Endothelial cell of umbilical vein (primary cell): Measurements from ENCODE around the gene ALOX12. TPM values are rescaled to one million over a fixed set of nuclear protein-coding genes. Genes with fewer than 3 reads are reported as not detected.
A peak's percentile ranks its signal among the peaks of the same experiment; 100 is the strongest.

ENCODE experiments used
- BruUV-seq: library from RNA; stranded (reverse); fragments of 400-500 nt; replicated peaks from 2 replicates; lab custom pipeline; 2021; lab: Mats Ljungman, UMichigan
- CTCF ChIA-PET: fragments of 300-600, 350-600 bp; sonication (Branson Sonifier 250); formaldehyde crosslinking; loops from one replicate; lab custom pipeline; 2021; ENCODE audit warnings: antibody characterized with exemption, inconsistent platforms; lab: Charles Lee
- POLR2A ChIA-PET: fragments of 300-600, 350-600 bp; sonication (Branson Sonifier 250); formaldehyde crosslinking; loops from one replicate; lab custom pipeline; 2021; ENCODE audit warnings: antibody characterized with exemption, inconsistent platforms; lab: Charles Lee
- DNase-seq: peaks from one replicate; pipeline ENCODE4 v3.0.0-alpha.2; 2011; ENCODE audit warnings: low read depth, low spot score
- FAIRE-seq: peaks from 2 replicates; lab custom pipeline; 2011; peaks lifted over from hg19 to GRCh38; lab: Jason Lieb, UNC
- H2AFZ ChIP-seq: 2 replicates; pipeline ENCODE4 v1.6.0; 2012; ENCODE audit warnings: low read depth, low read length, control low read depth, inconsistent platforms
- H3K27ac ChIP-seq: 2 replicates; pipeline ENCODE4 v1.5.1; 2011; ENCODE audit warnings: low read depth, mild to moderate bottlenecking, control low read depth, low read length, moderate library complexity; ENCODE audit not compliant: insufficient read depth
- H3K27me3 ChIP-seq, 2 experiments: 2 replicates each; pipeline versions ENCODE4 v1.6.0 to v1.6.1; 2011; ENCODE audit warnings: low read length in 2 of 2, mixed read lengths in 1 of 2; ENCODE audit not compliant: control insufficient read depth in 2 of 2, insufficient read depth in 2 of 2
- H3K36me3 ChIP-seq, 2 experiments: 2 replicates in 1 of 2; 3 replicates in 1 of 2; pipeline ENCODE4 v1.5.1; 2011; ENCODE audit warnings: low read length in 2 of 2, mild to moderate bottlenecking in 1 of 2, moderate library complexity in 1 of 2; ENCODE audit not compliant: control insufficient read depth in 2 of 2, insufficient read depth in 2 of 2; ENCODE audit errors: extremely low read depth in 1 of 2
- H3K4me1 ChIP-seq: 3 replicates; pipeline ENCODE4 v1.5.1; 2011; ENCODE audit warnings: mild to moderate bottlenecking, low read length; ENCODE audit not compliant: control insufficient read depth, insufficient read depth; ENCODE audit errors: extremely low read depth
- H3K4me2 ChIP-seq: 2 replicates; pipeline ENCODE4 v1.6.1; 2011; ENCODE audit warnings: low read length, control low read depth, mixed read lengths; ENCODE audit not compliant: insufficient read depth
- H3K4me3 ChIP-seq, 3 experiments: fragments of 200-600 bp in 1 of 3; sonication (generic), shearing (Covaris generic) in 1 of 3; replicated peaks in 1 of 3; 2 replicates each; pipeline ENCODE4 v1.5.1; 2011 to 2016; ENCODE audit warnings: control low read depth in 3 of 3, low read length in 3 of 3, mild to moderate bottlenecking in 2 of 3, inconsistent platforms in 1 of 3, low read depth in 1 of 3, moderate library complexity in 1 of 3; ENCODE audit not compliant: insufficient read depth in 1 of 3
- H3K79me2 ChIP-seq: 2 replicates; pipeline ENCODE4 v1.6.0; 2012; ENCODE audit warnings: low read length, inconsistent platforms; ENCODE audit not compliant: control insufficient read depth, insufficient read depth
- H3K9ac ChIP-seq: replicated peaks from 2 replicates; pipeline ENCODE3; 2011; ENCODE audit warnings: low read length, control low read depth; ENCODE audit not compliant: insufficient read depth; ENCODE audit errors: extremely low read depth
- H3K9me1 ChIP-seq: replicated peaks from 3 replicates; pipeline ENCODE4 v1.6.0; 2011; ENCODE audit warnings: mild to moderate bottlenecking, low read length; ENCODE audit not compliant: control insufficient read depth, insufficient read depth; ENCODE audit errors: extremely low read depth
- H3K9me3 ChIP-seq: replicated peaks from 2 replicates; pipeline ENCODE4 v1.5.1; 2012; ENCODE audit warnings: low read length, inconsistent platforms; ENCODE audit not compliant: control insufficient read depth, insufficient read depth
- H4K20me1 ChIP-seq: replicated peaks from 2 replicates; pipeline ENCODE3; 2011; ENCODE audit warnings: mild to moderate bottlenecking, low read length; ENCODE audit not compliant: control insufficient read depth, insufficient read depth; ENCODE audit errors: extremely low read depth
- CTCF ChIP-seq, 2 donors: IDR thresholded peaks; 1 replicate in 1 of 2; 2 replicates in 1 of 2; pipeline ENCODE4 v1.5.1; 2011; ENCODE audit warnings: low read length in 2 of 2, mild to moderate bottlenecking in 2 of 2, moderate library complexity in 2 of 2, control low read depth in 1 of 2, inconsistent platforms in 1 of 2, low read depth in 1 of 2; ENCODE audit not compliant: insufficient read depth in 1 of 2; ENCODE audit errors: extremely low read depth in 1 of 2
- EZH2 ChIP-seq: IDR thresholded peaks from 2 replicates; pipeline ENCODE4 v1.6.1; 2012; ENCODE audit warnings: borderline replicate concordance, low read depth, mild to moderate bottlenecking, moderate library complexity, low read length, inconsistent platforms; ENCODE audit not compliant: severe bottlenecking
- FOS ChIP-seq: IDR thresholded peaks from 2 replicates; pipeline ENCODE4 v1.6.1; 2011; ENCODE audit warnings: mild to moderate bottlenecking, low read length, moderate library complexity, borderline replicate concordance; ENCODE audit not compliant: insufficient read depth
- GATA2 ChIP-seq: IDR thresholded peaks from 2 replicates; pipeline ENCODE4 v1.7.0; 2011; ENCODE audit warnings: low read depth, mild to moderate bottlenecking, moderate library complexity, mixed read lengths, low read length; ENCODE audit not compliant: insufficient read length, insufficient read depth
- MAX ChIP-seq: IDR thresholded peaks from 2 replicates; pipeline ENCODE4 v1.6.1; 2011; ENCODE audit not compliant: insufficient read depth, insufficient read length
- MYC ChIP-seq: IDR thresholded peaks from one replicate; pipeline ENCODE4 v1.6.1; 2011; ENCODE audit warnings: mild to moderate bottlenecking, low read depth, low read length
- POLR2A ChIP-seq: IDR thresholded peaks from 2 replicates; pipeline ENCODE4 v1.6.1; 2012; ENCODE audit warnings: low read depth, mild to moderate bottlenecking, control low read depth, low read length
- POLR2AphosphoS5 ChIP-seq: IDR thresholded peaks from 2 replicates; pipeline ENCODE4 v1.6.1; 2012; ENCODE audit warnings: low read depth, mild to moderate bottlenecking, control low read depth, low read length, moderate library complexity; ENCODE audit not compliant: insufficient read depth
- dilution Hi-C: fragments of 300-500 bp; cut with MboI; formaldehyde crosslinking; loops from one replicate; pipeline ENCODE4 v1.15.0; 2019; ENCODE audit warnings: low sequenced_read_pairs; ENCODE audit not compliant: extremely low pct_ligation_motif_present
- intact Hi-C: fragments of 100-400 bp; cut with micrococcal nuclease; formaldehyde crosslinking; loops from one replicate; pipeline ENCODE4 v1.10.0; 2022
- polyA plus RNA-seq, 4 experiments: library from polyadenylated mRNA; depleted of rRNA in 3 of 4; stranded (reverse) in 3 of 4; unstranded in 1 of 4; fragments of >200 nt; gene quantifications; 2 replicates each; pipeline versions ENCODE4 v1.2.1 to v1.2.3, GENCODE V29; 2011 to 2012; ENCODE audit warnings: missing spikeins in 1 of 4
- total RNA-seq: library from RNA; stranded (reverse); gene quantifications from 2 replicates; pipeline ENCODE4 v1.2.3, GENCODE V29; 2021

ALOX12 gene
- total and polyA plus RNA-seq, 2 donors (not counting 3 experiments of a cell fraction or from before 2014, with no cell fraction given): not detected

- BruUV-seq: no TSS peak
- no peaks in the 10 kb centered on the region for H3K36me3 ChIP-seq
- no peaks in the 10 kb centered on the region for H3K9me3 ChIP-seq
- intact Hi-C loops: no loop called here
- H3K4me1 ChIP-seq: peaks cover 30% of the 10 kb centered on the region
- TF ChIP-seq POLR2A (no peak), EZH2 (no peak), POLR2AphosphoS5 (no peak), MYC (no peak), GATA2 (no peak), MAX (no peak), FOS (no peak), CTCF (IDR thresholded peaks at IDR 0.05; ENCODE audit: extremely low read depth in 1 of 2, insufficient read depth in 1 of 2, low read depth in 1 of 2, low read length in 2 of 2) (no peak)
- ChIA-PET POLR2A (no interaction called here), CTCF (interaction anchor here (0.6 kb wide), 2 partner anchors 94 to 175 kb away, joined by 3 read pairs; no protein-coding TSS in a partner anchor)
- H3K79me2 ChIP-seq: no peaks in the 10 kb centered on the region
- no peaks in the 10 kb centered on the region for H4K20me1 ChIP-seq
- H3K9me1 ChIP-seq: no peaks in the 10 kb centered on the region
- peak overlapping the region; percentile 92 for H2AFZ ChIP-seq
- H3K4me3 ChIP-seq: peak overlapping the region in 2 of 3 experiments; percentile 5 to 35
- H3K4me2 ChIP-seq: peak overlapping the region; percentile 40
- no peak overlapping the region for H3K27ac ChIP-seq
- H3K27me3 ChIP-seq: no peaks in the 10 kb centered on the region
- H3K9ac ChIP-seq: no peak overlapping the region
- dilution Hi-C loops: no loop called here
- FAIRE-seq (no peak), DNase-seq (no peak)
Measured at GRCh38 chr17:7042501-7043181, 46.8 kb downstream of the ALOX12 start.
